Peyer's patch (tissue), 4 donors: ENCODE data around the gene GSTT2.
A peak's percentile ranks its signal among the peaks of the same experiment; 100 is the strongest.

Experiments used
- CTCF ChIP-seq, 6 experiments: fragments of 450-650 bp in 4 of 6; fragments of 200-600 bp in 2 of 6; sonication (generic) in 1 of 6; IDR thresholded peaks; one replicate each; pipeline ENCODE4 v1.5.1; 2017 to 2019; ENCODE audit warnings: antibody characterized with exemption in 6 of 6, mild to moderate bottlenecking in 3 of 6, moderate library complexity in 1 of 6
- POLR2A ChIP-seq, 2 donors: fragments of 450-650 bp; IDR thresholded peaks; one replicate each; pipeline ENCODE4 v1.5.1; 2017; ENCODE audit warnings: antibody characterized with exemption in 2 of 2, mild to moderate bottlenecking in 2 of 2, moderate library complexity in 2 of 2

DNA sequence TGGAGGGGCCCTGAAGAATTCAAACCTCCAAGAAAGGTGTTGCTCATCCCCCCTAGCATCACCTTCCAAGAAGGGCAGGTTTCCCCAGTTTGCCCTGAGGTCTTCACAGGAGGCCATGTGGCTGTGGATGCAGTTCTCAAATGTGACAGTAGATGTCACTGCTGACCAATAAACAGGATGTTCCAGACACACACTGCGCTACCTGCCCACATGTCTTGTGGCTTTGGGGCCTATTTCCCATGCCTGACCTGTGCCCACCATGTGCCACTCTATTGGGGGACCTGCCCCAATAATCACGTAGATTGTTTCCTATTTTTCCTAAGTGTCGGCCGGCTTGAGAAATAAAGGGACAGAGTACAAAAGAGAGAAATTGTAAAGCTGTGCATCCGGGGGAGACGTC is 4.5 kb downstream of the GSTT2 start:
- peak in 2 of 6 experiments; percentile 26 to 33 for TF ChIP-seq CTCF (IDR thresholded peaks at IDR 0.05)
- TF ChIP-seq POLR2A (IDR thresholded peaks at IDR 0.05): no peak
